NCI-H2171 (cell line): Measurements from ENCODE around the gene MMP20.

Experiments used
- DNase-seq: peaks from one replicate; lab custom pipeline; 2025; lab: John Stamatoyannopoulos, UW

The MMP20 gene

GRCh38 chr11:102623128-102623527 lies 2.0 kb downstream of the MMP20 start:
- no peak for DNase-seq

GRCh38 chr11:102622258-102622657 lies 2.9 kb downstream of the MMP20 start:
- DNase-seq = no peak

GRCh38 chr11:102620818-102621561 lies 4.1 kb downstream of the MMP20 start:
- DNase-seq = no peak

- no peak for DNase-seq
Measured at GRCh38 chr11:102620179-102620578, 5.0 kb downstream of the MMP20 start.

GRCh38 chr11:102617466-102618008 lies 7.6 kb downstream of the MMP20 start:
- DNase-seq = no peak

DNA sequence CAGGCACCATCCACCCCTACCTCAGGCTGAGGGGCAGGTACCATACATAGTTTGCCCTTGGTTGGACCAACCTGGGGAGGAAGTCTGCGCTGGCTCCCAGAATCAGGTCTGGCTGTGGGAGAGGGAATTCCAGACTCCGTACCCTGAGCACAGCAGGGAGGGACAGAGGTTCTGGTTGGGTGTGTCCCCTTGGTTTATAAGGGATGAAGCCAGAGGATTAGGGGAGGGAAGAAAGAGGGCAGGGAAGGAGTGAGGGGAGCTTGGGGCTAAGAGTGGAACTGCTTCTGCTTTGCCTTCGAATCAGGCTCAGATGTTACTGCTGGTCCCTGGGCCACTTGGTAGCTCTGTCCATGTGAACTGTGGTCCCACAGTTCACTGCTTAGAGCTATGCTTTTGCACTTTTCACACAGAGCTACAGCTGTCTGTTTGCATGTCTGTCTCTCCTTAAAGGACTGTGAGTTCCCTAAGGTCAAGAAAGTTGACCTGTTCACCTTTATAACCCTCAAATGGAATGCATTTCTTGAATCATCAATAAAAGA lies 9.2 kb downstream of the MMP20 start:
- no peak for DNase-seq

GRCh38 chr11:102615077-102615893 lies 9.8 kb downstream of the MMP20 start:
- DNase-seq = no peak

DNA sequence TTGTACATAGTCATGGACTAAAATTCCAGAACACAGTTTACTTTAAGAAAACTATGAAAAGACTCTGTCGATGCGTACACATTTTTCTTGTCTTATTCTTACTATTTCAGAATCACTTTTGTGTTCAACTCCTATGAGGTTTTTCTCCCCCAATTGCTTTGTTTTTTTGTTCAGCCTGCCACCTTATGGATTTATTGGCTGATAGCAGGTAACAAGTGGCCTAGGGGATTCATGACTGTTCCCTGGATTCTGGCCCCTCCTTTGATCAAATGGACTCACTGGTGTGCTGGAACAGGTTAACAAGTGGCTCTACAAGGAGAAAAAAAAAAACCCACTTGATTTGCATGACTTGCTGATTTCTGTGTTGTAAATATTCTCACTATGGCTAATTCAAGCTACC lies 10.6 kb downstream of the MMP20 start:
- no peak for DNase-seq

DNA sequence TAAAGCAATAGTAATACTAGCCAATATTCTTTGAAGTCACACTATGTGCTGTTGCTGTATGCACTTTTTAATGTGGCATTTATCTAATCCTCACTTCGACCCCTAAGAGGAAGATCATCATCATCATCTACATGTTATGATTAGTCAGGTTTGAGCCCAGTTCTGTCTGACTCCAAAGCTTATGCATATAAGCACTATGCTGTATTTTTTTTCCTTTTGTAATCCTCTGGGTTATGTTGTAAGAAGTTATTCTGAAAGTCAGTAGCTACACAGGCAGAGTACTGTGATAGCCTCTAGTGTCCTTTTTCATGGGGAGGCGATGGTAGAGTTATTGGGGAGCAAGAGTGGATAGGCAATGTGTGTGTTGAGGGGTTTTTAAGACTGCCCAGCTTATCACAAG lies 11.1 kb downstream of the MMP20 start:
- no peak for DNase-seq

DNA sequence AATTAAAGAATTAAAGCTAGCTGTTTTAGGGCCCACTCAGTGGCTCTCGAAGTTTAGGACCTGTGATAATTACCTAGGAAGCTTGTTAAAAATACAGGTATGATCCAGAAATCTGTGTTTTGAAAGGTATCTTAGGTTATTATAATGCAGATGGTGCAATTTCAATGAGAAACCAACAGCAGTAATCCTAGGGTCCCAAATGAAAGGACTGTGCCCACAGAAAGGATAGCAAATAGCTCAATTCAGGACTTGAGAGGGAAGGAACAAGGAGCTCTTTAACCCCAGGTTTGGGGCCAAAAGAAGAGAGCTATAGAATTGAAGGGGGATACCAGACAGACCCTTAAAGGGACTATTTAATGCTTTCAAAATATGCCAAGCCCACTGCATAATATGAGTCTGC lies 11.7 kb downstream of the MMP20 start:
- DNase-seq = no peak

DNA sequence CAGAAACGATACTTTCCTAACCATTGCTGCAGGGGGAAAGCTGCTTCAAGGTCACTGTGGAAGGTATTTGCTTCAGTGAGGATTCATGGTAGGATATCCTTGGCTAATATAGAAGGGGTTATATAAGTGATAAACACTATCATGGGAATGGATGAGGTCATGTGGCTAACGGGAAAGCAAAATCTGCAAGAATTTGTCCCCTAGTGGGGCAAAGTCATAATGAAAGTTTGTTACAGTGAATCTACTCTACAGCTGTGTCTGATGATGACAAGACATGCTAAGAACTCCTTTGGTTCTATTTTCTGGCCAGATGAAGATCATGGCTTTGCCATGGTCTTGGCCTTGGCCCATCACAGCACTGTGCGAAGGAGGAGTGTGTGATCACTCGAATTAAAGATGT lies 13.8 kb downstream of the MMP20 start:
- DNase-seq = no peak

DNA sequence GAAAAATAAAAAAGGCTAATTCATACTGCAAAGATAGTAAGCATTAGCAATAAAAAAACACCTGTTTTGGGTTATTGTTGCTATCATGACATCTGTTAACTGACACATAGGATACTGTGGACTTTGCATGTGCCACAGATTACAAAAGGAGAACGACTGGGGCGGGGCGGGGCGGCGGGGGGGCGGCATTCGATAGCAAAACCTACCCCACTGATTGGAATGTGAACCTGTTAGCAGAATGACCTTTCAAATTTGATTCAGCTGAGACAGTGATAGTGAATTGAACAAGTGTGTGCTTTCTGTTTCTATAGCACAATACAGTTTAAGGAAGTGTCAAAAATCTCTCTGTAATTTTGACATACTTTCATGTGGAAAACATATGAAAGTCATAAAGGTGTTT lies 14.9 kb downstream of the MMP20 start:
- DNase-seq = no peak

- no peak for DNase-seq
Measured at GRCh38 chr11:102608699-102609098, 16.4 kb downstream of the MMP20 start.

DNA sequence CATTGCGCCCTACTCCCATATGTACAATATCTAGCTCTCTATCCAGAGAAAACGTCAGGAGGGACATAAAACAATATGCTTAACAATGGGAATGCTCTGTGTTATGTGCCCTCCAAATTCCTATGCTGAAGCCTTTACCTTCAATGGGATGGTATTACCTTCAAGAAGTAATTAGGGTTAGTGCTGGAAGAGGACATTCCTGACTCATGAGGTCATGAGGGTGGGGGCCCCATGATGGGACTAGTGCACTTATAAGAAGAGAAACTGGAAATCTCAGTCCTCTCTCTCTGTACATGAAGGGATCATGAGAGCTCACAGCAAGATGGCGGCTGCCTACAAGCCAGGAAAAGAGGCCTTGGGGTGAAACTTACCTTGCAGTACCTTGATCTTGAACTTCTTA lies 20.3 kb downstream of the MMP20 start:
- DNase-seq = no peak

DNA sequence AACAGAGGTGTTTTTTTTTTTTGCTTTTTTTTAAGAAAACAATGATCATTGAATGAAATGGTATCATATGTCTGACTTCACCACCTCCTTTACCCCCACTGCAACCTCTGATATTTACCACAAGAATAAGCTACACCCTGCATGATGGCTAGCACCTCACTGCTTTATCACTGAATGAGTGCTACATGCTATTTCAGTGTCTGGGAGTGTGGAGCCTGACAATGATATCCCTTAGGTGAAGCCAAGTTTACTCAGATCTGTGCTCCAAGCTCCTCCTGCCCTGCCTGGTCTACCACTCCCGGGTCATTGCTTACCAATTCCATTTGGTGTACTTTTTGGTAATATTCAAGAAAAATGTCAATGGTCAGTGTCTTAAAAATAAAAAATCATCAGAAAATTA lies 21.1 kb downstream of the MMP20 start:
- no peak for DNase-seq

- DNase-seq = no peak
Measured at GRCh38 chr11:102603576-102603975, 21.6 kb downstream of the MMP20 start.

DNA sequence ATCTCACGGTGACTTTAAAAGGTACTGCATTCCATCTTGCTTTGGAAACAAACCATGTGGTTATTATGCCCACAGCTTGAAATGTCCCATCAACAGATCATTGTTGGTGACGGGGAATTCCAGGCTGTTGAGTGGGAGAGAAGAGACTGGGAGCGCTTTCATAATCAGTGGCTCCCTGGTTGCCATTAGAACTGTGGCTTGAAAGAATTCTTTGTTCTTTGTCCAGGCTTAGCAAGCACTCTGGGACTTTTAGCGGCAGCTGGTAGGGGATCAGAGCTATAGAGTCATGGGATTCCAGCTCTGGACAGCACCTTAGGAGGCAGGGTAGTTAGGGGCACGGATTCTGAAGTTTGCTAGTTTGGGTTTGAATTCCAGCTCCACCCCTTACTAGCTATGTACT lies 22.0 kb downstream of the MMP20 start:
- no peak for DNase-seq

DNA sequence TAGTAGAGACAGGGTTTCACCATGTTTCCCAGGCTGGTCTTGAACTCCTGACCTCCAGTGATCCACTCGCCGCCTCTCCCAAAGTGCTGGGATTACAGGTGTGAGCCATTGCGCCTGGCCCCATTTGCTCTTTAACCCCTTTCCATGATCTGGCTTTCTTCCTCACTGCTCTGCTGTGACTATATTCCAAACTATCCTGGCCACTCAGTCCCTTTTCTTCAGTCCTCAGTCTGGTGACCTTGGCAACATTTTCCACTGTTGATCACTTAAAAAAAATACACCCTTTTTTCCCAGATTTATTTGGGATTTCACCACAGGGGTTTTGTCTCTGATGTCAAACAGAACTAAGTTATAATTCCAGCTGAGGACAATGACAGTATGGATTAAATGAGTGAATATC lies 24.5 kb downstream of the MMP20 start:
- DNase-seq = no peak

- no peak for DNase-seq
Measured at GRCh38 chr11:102599642-102600261, 25.4 kb downstream of the MMP20 start.

GRCh38 chr11:102598272-102598671 lies 26.9 kb downstream of the MMP20 start:
- DNase-seq = no peak

DNA sequence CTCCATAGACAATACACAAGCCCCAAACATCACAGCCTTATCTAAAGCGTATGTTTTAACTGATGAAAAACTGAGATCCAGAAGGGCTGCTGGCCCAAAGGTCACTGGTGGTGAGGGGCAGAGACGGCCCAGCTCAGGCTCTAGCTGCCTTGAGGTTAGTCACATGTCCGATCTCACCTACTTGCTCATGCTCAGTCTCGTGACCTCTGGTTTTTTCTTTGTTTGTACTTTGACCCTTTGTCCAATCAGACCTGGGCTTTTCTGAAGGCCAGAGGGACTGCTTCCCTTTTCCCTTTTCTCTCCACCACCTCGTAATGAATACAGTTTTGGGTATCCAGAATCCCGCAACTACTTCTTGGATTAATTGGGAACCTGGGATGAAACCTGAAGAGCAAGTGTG lies 28.6 kb downstream of the MMP20 start:
- no peak for DNase-seq
